SKM-1 (cell line): ENCODE measurements around the gene HAUS1.
A peak's percentile ranks its signal among the peaks of the same experiment; 100 is the strongest.
"Not testable (repeated sequence)": the region's sequence is repeated elsewhere in the genome, so short reads cannot be mapped to it uniquely, and the experiment has no call there.

Source experiments
- DNase-seq: peaks from one replicate; lab custom pipeline; 2025; ENCODE audit not compliant: unreplicated experiment; lab: John Stamatoyannopoulos, UW

The HAUS1 gene

DNA sequence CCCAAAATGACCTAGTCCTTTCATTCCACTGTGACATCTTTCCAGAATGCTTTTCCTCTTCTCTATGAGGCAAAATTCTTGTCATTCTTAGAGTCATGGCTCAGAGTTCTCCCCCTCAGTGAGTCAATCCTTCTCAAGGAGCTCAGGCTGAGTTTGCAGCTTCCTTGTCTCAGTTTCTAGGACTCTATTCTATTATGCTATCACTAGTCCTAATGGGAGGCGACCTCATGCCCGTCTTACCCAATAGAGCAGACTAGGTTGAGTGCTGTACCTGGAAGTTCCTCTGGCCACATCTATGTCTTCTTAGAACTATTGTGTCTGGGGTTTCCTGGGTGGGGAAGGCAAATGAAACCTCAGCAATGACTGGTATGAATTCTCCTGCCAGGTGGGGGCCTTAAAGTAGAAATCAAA lies 51.5 kb downstream of the HAUS1 start:
- no peak for DNase-seq

DNA sequence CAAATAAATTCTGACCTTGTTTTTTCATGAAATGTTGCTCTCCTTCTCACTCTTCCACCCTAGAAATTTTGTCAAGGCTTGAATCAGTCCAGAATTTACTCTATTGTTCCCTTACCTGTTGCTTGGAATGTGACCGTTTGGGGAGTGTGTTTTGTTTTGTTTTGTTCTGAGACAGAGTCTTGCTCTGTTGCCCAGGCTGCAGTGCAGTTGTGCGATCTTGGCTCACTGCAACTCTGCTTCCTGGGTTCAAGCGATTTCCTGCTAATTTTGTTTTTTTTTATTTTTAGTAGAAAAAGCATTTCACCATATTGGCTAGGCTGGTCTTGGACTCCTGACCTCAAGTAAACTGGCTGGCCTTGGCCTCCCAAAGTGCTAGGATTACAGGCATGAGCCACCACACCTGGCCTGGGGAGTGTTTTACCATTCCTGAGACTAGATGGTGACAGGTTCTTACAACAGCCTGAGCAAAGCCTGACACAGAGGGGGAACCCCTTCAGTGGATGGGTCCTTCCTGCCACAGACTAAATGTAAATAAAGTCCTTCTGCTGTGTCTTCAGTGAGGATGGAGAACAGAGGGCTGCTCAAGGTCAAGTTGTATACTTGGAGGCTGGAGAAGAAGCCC lies 52.0 kb downstream of the HAUS1 start:
- DNase-seq = no peak

DNA sequence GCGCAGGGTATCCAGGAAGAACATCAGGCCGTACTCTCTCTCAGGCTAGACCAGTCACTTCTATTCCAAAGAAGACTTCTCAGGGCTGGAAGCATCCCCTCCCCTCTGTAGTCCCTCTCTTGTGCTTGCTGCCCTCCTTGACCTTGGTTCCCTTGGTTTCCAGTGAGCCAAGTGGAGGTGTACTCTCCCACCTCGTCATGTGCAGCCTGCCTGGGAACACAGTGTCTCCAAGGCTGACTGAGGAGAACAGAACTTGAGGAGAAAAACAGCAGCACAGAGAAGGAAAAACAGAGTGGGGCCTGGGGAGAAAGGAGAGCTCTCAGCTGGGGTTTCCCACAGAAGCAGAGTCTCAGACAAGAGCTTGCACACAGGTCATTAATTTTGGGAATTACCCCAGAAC lies 52.7 kb downstream of the HAUS1 start:
- DNase-seq = no peak

DNA sequence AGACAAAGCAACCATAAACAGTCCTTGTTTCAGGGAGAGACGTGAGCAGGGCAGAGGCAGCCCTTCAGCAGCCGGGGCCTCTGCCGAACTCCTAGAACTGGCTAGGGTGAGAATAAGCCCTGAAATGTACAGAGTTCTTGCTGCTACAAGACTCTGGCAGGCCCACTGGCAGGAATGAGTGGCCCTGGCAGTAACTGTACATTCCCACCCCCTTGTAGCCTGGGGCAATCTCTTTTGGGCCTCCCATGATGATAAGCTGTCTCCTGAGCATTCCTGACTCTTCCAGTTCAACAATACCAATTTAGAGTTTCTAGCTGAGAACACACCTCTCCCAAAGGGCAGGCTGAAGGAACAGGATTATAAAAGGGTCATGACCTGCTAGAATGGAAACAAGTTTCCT lies 54.3 kb downstream of the HAUS1 start:
- no peak for DNase-seq

DNA sequence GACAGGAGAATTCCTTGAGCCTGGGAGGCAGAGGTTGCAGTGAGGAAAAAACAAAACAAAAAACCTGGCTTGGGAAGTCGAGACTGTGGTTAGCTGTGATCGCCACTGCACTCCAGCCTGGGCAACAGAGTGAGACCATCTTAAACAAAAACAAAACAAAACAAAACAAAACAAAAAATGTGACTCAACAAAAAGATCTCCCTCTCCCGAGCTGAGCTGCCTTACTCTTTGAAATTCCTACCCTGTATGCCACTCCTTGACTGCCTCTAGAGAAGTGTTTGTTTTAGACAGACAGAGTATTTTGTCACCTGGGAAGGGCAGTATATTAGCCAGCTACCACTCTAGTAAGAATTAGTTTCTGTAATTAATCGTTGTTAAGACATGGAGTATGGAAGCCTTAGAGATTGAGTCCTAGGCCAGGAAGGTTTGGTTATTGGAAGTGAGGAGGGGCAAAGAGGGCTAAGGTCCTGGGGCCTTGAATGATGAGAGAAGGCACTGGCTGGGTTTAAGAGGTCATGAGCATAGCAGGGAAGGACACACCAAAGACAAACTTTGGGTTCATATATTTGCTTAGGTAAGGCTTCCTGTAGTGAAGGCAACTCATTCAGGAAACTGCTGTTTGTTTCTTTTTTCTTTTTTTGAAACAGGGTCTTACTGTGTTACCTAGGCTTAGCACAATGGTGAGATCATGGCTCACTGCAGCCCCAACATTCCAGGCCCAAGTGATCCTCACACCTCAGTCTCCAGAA lies 56.0 kb downstream of the HAUS1 start:
- DNase-seq = no peak

DNA sequence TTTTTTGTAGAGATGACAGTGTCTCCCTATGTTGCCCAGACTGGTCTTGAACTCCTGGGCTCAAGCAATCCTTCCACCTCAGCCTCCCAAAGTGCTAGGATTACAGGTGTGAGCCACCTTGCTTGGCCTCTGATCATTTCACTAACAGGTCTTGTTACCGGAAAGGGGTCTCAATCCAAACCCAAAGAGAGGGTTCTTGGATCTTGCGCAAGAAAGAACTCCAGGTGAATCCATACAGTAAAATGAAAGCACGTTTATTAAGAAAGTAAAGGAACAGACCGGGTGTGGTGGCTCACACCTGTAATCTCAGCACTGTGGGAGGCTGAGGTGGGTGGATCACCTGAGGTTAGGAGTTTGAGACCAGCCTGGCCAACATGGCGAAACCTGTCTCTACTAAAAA lies 56.7 kb downstream of the HAUS1 start:
- not testable (repeated sequence) for DNase-seq

DNA sequence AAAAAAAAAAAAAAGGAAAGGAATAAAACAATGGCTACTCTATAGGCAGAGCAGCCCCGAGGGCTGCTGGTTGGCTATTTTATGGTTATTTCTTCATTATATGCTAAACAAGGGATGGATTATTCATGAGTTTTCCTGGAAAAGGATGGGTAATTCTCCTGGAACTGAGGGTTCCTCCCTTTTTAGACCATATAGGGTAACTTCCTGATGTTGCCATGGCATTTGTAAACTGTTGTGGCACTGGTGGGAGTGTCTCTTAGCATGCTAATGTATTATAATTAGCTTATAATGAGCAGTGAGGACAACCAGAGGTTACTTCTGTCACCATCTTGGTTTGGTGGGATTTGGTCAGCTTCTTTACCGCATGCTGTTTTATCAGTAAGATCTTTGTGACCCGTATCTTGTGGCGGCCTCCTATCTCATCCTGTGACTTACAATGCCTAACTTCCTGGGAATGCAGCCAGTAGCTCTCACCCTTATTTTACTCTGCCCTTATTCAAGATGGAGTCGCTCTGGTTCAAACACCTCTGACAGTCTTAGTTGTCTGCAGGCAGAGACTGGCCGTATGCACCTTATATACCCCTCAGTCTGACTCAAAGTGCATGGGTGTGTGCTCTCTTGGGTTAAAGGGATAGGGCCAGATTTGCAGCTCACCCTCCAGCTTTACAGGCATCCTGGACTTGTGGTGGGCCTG lies 57.7 kb downstream of the HAUS1 start:
- no peak for DNase-seq

DNA sequence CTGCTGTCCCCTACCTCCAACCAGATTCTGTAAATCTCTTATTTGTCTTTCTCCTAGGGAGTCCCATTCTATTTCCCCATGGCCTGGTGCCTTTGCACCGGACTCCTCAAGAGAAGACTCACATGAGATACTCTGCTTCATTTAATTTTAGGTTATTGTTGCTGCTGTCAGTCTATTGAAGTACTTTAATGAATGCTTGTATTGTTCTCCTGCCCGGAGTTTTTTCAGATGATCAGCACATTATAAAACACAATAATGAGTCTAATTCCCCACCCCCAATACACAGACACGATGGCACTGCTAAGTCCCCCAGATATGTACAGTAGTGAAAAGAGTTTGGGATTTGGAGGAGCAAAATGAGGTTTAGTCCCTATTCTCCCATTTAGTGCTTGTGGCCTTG lies 58.9 kb downstream of the HAUS1 start:
- no peak for DNase-seq

DNA sequence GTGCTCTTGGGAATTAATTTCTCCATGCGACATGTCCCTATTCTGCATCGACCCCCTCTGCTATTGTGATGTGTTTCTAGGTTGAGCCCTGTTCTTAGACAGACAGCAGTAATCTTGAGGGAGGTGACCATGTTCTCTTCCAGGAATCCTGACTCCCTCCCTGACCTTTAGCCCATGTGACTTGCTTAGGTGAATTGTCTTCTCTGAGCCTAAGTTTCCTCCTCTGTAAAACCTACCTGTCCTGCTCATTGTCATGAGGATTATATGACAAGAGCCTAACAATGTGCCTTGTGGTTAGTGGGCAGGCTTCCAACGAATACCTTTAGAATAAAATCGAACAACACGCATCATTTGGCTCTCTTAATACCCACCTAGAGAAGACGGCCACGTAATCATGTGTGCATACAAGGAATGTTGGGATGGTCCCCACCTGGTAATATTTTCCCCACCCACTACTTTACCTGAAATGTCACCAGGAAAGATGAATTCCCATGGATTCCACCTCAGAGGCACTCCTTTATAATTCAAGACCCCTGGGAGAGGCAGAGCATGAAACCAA lies 59.8 kb downstream of the HAUS1 start:
- DNase-seq = no peak

DNA sequence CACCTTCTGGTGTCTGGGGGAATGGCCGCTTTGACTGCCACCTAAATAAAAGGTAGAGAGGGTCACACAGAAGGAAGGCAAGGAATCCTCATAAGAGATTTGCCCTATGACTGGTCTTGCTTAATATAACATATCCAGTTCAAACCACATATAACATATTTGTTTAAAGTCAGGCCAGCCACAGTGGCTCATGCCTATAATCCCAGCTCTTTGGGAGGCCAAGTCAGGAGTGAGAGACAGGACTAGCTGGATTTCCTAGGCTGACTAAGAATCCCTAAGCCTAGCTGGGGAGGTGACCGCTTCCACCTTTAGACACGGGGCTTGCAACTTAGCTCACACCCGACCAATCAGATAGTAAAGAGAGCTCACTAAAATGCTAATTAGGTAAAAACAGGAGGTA lies 60.3 kb downstream of the HAUS1 start:
- DNase-seq = not testable (repeated sequence)

DNA sequence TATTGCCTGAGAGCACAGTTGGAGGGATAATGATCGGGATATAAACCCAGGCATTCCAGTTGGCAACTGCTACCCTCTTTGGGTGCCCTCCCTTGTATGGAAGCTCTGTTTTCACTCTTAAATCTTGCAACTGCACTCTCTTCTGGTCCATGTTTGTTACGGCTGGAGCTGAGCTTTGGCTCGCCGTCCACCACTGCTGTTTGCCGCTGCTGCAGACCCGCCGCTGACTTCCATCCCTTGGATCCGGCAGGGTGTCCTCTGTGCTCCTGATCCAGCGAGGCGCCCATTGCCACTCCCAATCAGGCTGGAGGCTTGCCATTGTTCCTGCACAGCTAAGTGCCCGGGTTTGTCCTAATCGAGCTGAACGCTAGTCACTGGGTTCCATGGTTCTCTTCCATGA lies 60.7 kb downstream of the HAUS1 start:
- DNase-seq = no peak

DNA sequence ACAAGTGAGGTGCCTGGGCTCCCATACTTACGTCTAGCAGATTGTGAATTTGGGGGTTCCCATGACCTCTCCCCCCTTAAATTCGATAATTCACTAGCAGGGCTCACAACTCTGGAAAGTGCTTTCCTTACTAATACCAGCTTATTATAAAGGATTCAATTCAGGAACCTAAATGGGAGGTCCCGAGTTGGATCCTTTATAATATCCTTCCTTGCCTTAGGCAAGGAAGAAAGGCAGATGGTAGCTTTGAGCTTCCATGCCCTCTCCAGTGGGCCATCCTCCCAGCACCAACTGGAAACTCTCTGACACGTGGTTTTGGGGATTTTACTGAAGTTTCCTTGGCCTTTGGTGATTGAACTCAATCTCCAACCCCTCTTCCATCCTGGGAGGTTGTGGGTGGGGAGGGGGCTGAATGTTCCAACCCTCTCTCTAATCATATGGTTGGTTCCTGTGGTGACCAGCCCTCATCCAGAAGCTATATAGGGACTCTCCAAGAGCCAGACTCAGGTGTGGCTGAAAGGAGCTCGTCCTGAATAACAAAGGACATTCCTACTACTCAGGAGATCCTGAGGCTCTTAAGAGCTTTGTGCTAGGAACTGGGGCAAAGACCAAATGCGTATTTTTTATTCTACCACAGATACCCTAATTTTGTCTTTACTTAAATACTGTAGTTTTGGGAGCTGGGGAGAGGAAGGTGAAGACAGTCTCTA lies 62.2 kb downstream of the HAUS1 start:
- no peak for DNase-seq

DNA sequence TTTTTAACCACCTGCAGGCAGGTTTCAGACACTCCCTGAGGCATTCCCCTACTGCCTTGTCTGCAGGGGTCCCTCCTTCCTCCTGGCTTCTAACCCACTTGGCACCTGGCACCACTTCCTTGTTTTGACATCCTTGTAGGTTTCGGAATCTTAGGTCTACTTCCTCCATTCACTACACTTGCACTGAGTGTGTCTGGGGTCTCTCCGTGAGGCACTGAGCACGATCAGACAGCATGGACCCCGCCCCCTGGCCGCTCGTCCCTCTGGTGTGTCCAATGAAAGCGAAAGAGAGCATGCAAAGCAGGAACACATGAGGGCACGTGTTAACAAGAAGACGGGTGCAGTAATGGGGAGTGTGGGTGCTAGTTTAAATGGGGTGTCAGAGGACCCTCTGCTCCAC lies 63.8 kb downstream of the HAUS1 start:
- peak; percentile 42 for DNase-seq

DNA sequence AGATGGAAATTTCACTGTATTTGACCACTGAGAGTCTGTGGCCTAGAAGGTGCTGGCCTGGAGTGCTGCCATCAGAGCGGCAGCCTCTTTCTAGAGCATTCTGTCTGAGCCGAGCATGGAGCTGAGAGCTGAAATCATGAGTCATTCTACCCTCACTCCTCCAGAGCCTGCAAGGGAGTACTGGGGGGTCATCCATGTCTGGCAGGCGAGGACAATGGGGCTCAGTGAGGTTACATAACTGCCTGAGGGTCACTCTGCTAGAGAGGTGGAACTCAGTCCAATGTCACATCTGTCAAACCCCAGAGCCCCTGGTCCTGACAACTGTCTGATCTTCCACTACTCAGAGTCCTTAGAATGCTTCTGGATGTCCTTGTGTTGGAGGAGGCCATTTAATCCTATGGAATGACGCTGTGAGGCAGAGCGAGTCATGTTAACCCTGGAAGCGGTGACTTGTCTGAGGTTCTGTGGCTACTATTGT lies 65.3 kb downstream of the HAUS1 start:
- DNase-seq = no peak

DNA sequence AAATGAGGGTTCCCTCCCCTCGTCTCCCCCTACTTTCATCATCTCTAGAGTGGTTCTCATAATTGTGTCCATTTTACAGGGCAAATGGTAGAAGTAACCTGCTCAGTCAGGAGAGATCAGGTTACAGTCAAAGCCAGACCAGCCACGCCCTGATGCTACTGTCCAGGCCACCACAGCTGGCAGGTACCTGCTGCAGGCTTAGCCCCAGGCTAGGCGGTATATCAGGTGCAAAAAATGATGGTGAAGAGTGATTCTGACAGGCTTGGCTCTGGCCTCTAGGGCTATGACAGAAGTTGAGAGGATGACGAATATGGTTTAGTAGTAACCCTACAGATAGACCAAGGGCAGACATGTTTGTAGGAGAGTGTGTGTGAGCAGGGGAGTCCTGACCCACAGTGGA lies 67.1 kb downstream of the HAUS1 start:
- no peak for DNase-seq

DNA sequence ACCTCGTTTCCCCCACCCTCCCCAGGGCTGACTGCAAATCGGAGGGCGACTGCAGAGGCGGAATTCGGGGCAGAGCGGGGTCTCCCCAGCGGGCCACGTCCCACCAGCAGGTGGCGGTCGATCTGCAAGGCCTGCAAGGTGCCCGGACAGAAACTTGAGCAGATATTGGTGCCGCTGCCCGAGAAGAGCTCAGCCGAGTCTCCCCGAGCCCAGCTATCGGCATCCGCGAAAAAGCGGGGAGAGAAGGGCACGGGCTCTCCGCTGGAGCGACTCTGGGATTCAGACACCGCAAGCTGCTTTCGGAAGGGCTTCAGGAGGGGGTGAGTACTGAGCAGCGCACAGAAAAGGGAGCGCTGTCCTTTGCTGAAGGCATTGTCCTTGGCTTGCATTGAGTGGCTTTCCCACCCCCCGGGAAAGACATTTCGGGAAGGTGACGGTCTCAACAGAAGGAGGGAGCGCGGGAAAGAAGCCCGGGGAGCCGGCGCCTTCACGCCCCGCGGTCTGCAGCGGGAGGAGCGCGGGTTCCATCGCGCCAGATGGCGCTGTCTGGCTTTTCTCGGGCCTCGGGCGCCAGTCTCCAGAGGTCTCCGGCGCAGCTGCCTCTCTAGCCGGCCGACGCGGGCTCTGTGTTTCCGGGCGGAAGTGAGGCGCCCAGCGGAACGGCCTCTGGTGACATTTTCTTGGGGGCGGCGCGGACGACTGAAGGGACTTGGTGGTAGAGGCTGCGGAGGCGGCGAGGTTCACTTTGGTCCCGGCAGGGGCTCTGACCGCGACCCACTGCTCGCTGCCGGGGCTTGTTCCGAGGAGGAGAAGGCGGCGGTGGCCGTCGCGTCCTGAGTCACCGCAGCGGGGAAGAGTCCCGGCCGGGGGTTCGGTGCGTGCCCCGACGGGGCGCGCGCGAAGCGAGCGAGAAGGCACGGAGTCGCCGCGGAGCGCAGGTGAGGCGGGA lies 69.5 kb downstream of the HAUS1 start:
- DNase-seq = peak; percentile 81

DNA sequence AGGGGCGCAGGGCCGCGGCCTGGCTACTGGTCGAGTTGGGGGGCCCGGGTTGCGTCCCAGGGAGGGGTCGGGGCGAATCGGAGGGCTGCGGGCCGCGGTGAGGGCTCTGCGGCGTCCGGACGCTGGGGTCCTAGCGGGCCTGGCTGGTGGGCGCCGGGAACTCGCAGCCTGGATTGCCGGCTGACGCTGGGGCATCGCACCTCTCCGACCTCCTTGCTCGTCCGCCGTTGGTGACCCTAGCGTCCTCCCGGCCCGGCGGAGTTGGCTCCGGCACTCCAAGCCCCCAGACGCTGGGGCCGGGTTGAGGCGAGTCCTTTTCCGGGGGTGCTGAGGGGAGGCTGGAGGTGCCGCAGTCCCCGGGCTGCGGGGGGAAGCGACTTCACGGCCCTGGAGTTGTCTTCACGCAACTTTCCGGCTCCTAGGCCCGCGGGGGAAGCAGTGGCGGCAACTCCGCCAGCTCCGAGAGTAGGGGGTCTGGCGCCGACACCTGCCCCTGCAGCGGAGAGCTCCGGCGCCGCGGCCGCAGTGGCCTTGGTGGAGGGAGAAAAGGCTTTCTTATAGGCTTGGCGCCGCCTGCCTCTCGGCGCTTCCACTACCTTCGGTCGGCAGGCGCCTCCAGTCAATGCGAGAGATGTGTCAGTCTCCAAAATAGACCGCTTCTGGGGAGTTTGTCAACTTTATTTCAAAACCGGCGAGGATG lies 70.3 kb downstream of the HAUS1 start:
- no peak for DNase-seq

DNA sequence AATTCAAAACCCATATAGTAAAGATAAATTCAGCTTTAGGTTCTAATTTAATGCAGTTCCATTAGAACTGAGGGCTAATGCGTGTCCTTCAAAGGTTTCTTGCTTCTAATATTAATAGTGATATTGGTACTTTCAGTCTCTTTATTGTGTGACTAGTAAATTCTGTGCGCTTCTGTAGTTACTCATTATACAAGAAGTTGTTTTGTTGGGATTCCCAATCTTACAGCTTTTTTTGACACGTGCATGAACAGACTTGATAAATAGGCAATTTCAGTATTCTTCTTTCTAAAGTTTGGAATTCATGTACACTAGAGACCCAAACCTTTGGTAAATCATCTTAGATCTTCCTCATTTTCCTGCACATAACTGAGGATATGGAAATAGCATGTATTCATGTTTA lies 71.8 kb downstream of the HAUS1 start:
- DNase-seq = no peak
